Loucy (cell line): ENCODE data around the gene MRPL16.

Source experiments
- H2AFZ ChIP-seq: fragments of 200-600 bp; sonication (generic); 2 replicates; pipeline ENCODE4 v1.6.0; 2016; ENCODE audit warnings: antibody characterized with exemption, mild to moderate bottlenecking, low read length, moderate library complexity
- H3F3A ChIP-seq: fragments of 200-600 bp; 2 replicates; pipeline ENCODE4 v1.6.0; 2016; ENCODE audit warnings: antibody characterized with exemption, low read depth, mild to moderate bottlenecking
- H3K27me3 ChIP-seq: fragments of 200-600 bp; sonication (generic); 2 replicates; pipeline ENCODE4 v1.6.1; 2014; ENCODE audit warnings: low read length, mild to moderate bottlenecking; ENCODE audit not compliant: insufficient read depth, poor library complexity, severe bottlenecking
- H3K36me3 ChIP-seq: fragments of 200-600 bp; sonication (generic); 2 replicates; pipeline ENCODE4 v1.6.1; 2016; ENCODE audit warnings: low read length; ENCODE audit not compliant: insufficient read depth
- H3K4me1 ChIP-seq: fragments of 200-600 bp; sonication (generic); 2 replicates; pipeline ENCODE4 v1.5.1; 2014; ENCODE audit warnings: low read length, mild to moderate bottlenecking; ENCODE audit not compliant: insufficient read depth, poor library complexity, severe bottlenecking
- H3K4me2 ChIP-seq: fragments of 200-600 bp; sonication (generic); 2 replicates; pipeline ENCODE4 v1.6.0; 2014; ENCODE audit warnings: antibody characterized with exemption, low read length, low read depth, mild to moderate bottlenecking; ENCODE audit not compliant: poor library complexity, severe bottlenecking
- H3K4me3 ChIP-seq: fragments of 200-600 bp; sonication (generic); 2 replicates; pipeline ENCODE4 v1.5.1; 2014; ENCODE audit warnings: low read length, mild to moderate bottlenecking, mixed read lengths; ENCODE audit not compliant: poor library complexity, severe bottlenecking
- H3K79me2 ChIP-seq: fragments of 200-600 bp; sonication (generic); 2 replicates; pipeline ENCODE4 v1.6.1; 2014; ENCODE audit warnings: low read length; ENCODE audit not compliant: insufficient read depth
- H3K9ac ChIP-seq: fragments of 200-600 bp; sonication (generic); 2 replicates; pipeline ENCODE4 v1.6.0; 2014; ENCODE audit warnings: mild to moderate bottlenecking, low read depth, low read length, moderate library complexity; ENCODE audit not compliant: poor library complexity, severe bottlenecking
- H3K9me2 ChIP-seq: fragments of 200-600 bp; sonication (generic); replicated peaks from 2 replicates; pipeline ENCODE4 v1.6.1; 2016; ENCODE audit warnings: low read depth, low read length, mixed read lengths
- H3K9me3 ChIP-seq: fragments of 200-600 bp; sonication (generic); 2 replicates; pipeline ENCODE4 v1.6.1; 2014; ENCODE audit warnings: mild to moderate bottlenecking, antibody characterized with exemption, low read length, low read depth; ENCODE audit not compliant: insufficient read depth
- H4K20me1 ChIP-seq: fragments of 200-600 bp; sonication (generic); 2 replicates; pipeline ENCODE4 v1.6.0; 2014; ENCODE audit warnings: antibody characterized with exemption, low read length, mild to moderate bottlenecking; ENCODE audit not compliant: insufficient read depth, poor library complexity, severe bottlenecking
- CTCF ChIP-seq: fragments of 200-600 bp; sonication (generic); conservative IDR thresholded peaks from 2 replicates; pipeline ENCODE4 v1.5.1; 2014; ENCODE audit warnings: mild to moderate bottlenecking, antibody characterized with exemption, low read length
- EZH2phosphoT487 ChIP-seq: fragments of 200-600 bp; IDR thresholded peaks from 2 replicates; pipeline ENCODE4 v1.6.1; 2018; ENCODE audit warnings: antibody characterized with exemption, mild to moderate bottlenecking, moderate library complexity, borderline replicate concordance

The MRPL16 gene

GRCh38 chr11:59833602-59834001 lies 23.0 kb upstream of the MRPL16 start:
- Histone ChIP-seq H3K4me1 (peaks cover 10% of the 10 kb centered on the region), H3K9me3 (no peaks in the 10 kb centered on the region), H2AFZ (peak overlapping the region; percentile 30; the same call in 1 of the 2 replicates), H3F3A (no peaks in the 10 kb centered on the region), H3K79me2 (no peaks in the 10 kb centered on the region), H3K27me3 (no peaks in the 10 kb centered on the region), H3K9me2 (no peaks in the 10 kb centered on the region), H3K4me3 (no peak overlapping the region), H3K36me3 (no peaks in the 10 kb centered on the region), H3K4me2 (no peak overlapping the region), H3K9ac (no peak overlapping the region), H4K20me1 (no peaks in the 10 kb centered on the region)
- TF ChIP-seq EZH2phosphoT487 = no peak
- TF ChIP-seq CTCF = no peak

- no peak for TF ChIP-seq EZH2phosphoT487
- TF ChIP-seq CTCF = no peak
- no peak overlapping the region; the same call in 1 of the 2 replicates for H2AFZ ChIP-seq
These were observed 18.8 kb upstream of the MRPL16 start for GRCh38 chr11:59829358-59829757.

GRCh38 chr11:59822989-59823566 lies 12.5 kb upstream of the MRPL16 start:
- H3K9me3 ChIP-seq = no peaks in the 10 kb centered on the region
- peaks cover 10% of the 10 kb centered on the region for H3F3A ChIP-seq
- H4K20me1 ChIP-seq = no peaks in the 10 kb centered on the region
- H2AFZ ChIP-seq = peak overlapping the region; percentile 72
- H3K9me2 ChIP-seq = no peaks in the 10 kb centered on the region
- TF ChIP-seq CTCF (peak; percentile 86), EZH2phosphoT487 (no peak)
- H3K4me1 ChIP-seq = peaks cover 37% of the 10 kb centered on the region
- H3K4me3 ChIP-seq = peak overlapping the region; percentile 58
- H3K36me3 ChIP-seq = no peaks in the 10 kb centered on the region
- peak overlapping the region; percentile 72 for H3K4me2 ChIP-seq
- peak overlapping the region; percentile 67 for H3K9ac ChIP-seq
- no peaks in the 10 kb centered on the region for H3K27me3 ChIP-seq
- peaks cover 24% of the 10 kb centered on the region; the same call in 1 of the 2 replicates for H3K79me2 ChIP-seq

More at GRCh38 chr11:59829358-59829757, 18.8 kb upstream of the MRPL16 start:
- H3K9me2 ChIP-seq = no peaks in the 10 kb centered on the region
- peak overlapping the region; percentile 0 for H3K4me3 ChIP-seq
- no peak overlapping the region for H3K9ac ChIP-seq
- no peaks in the 10 kb centered on the region for H3K9me3 ChIP-seq
- H3K4me1 ChIP-seq = peaks cover 10% of the 10 kb centered on the region
- H3K79me2 ChIP-seq = no peaks in the 10 kb centered on the region
- H4K20me1 ChIP-seq = no peaks in the 10 kb centered on the region
- H3K4me2 ChIP-seq = peak overlapping the region; percentile 33
- H3K36me3 ChIP-seq = no peaks in the 10 kb centered on the region
- H3F3A ChIP-seq = no peaks in the 10 kb centered on the region
- H3K27me3 ChIP-seq = no peaks in the 10 kb centered on the region
